ENCODE measurements around the gene PINLYP. TPM values are rescaled to one million over a fixed set of nuclear protein-coding genes. Genes with fewer than 3 reads are reported as not detected.

The PINLYP gene
- total RNA-seq, 1 donor: 0.72 TPM

DNA sequence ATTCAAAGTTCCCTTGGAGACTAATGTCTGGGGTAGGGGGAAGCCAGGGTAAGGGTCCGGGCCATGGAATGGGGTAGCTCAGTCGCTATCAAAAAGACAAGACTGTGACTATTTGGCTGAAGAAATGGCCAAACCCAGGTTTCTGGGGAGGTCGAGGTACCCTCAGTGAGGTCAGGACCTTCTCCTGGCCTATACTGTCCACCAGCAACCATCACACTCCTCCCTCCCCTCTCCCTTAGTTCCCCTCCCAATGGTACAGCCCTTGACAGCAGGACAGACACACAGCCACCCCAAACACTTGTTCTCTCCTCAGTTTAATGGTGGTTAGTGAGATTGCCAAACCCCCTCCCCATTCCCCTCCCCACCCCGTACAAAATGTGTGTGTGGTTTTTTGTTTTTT lies 46.5 kb downstream of the PINLYP start:
- H3K27me3 ChIP-seq (ENCODE audit: insufficient read depth, low read length): no peaks in the 10 kb centered on the region
- DNase-seq (ENCODE audit: insufficient read length, low spot score, missing footprints): peak; percentile 21

GRCh38 chr19:43622956-43623355 lies 47.4 kb downstream of the PINLYP start:
- peak; percentile 54 for DNase-seq (ENCODE audit: insufficient read length, low spot score, missing footprints)
- peaks cover 11% of the 10 kb centered on the region for H3K79me2 ChIP-seq (ENCODE audit: insufficient read depth, low read length)
- H3K27ac ChIP-seq (ENCODE audit: low read depth, low read length): no peak overlapping the region
- H3K4me1 ChIP-seq (ENCODE audit: insufficient read depth, low read length): peaks cover 12% of the 10 kb centered on the region
- no peak overlapping the region for H3K4me3 ChIP-seq (ENCODE audit: insufficient read depth, low read length)
- no peaks in the 10 kb centered on the region for H3K9me3 ChIP-seq (ENCODE audit: low read depth, low read length)
- TF ChIP-seq, protein P1, sequence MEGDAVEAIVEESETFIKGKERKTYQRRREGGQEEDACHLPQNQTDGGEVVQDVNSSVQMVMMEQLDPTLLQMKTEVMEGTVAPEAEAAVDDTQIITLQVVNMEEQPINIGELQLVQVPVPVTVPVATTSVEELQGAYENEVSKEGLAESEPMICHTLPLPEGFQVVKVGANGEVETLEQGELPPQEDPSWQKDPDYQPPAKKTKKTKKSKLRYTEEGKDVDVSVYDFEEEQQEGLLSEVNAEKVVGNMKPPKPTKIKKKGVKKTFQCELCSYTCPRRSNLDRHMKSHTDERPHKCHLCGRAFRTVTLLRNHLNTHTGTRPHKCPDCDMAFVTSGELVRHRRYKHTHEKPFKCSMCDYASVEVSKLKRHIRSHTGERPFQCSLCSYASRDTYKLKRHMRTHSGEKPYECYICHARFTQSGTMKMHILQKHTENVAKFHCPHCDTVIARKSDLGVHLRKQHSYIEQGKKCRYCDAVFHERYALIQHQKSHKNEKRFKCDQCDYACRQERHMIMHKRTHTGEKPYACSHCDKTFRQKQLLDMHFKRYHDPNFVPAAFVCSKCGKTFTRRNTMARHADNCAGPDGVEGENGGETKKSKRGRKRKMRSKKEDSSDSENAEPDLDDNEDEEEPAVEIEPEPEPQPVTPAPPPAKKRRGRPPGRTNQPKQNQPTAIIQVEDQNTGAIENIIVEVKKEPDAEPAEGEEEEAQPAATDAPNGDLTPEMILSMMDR (IDR thresholded peaks at IDR 0.05; ENCODE audit: extremely low read depth, low read depth, low read length): no peak
- H2AFZ ChIP-seq (ENCODE audit: low read length): no peak overlapping the region
- H3K36me3 ChIP-seq (ENCODE audit: insufficient read depth, low read length): no peaks in the 10 kb centered on the region
- H4K20me1 ChIP-seq (ENCODE audit: insufficient read depth, low read length): no peaks in the 10 kb centered on the region
- no peak overlapping the region for H3K4me2 ChIP-seq (ENCODE audit: insufficient read depth, low read length)
- no peaks in the 10 kb centered on the region for H3K27me3 ChIP-seq (ENCODE audit: insufficient read depth, low read length)

More for the DNA sequence above, 46.5 kb downstream of the PINLYP start:
- no peaks in the 10 kb centered on the region for H3K9me3 ChIP-seq (ENCODE audit: low read depth, low read length)
- H3K79me2 ChIP-seq (ENCODE audit: insufficient read depth, low read length): peaks cover 17% of the 10 kb centered on the region
- H4K20me1 ChIP-seq (ENCODE audit: insufficient read depth, low read length): no peaks in the 10 kb centered on the region
- no peak overlapping the region for H3K4me3 ChIP-seq (ENCODE audit: insufficient read depth, low read length)
- no peak overlapping the region for H2AFZ ChIP-seq (ENCODE audit: low read length)
- TF ChIP-seq, protein P1 (IDR thresholded peaks at IDR 0.05; ENCODE audit: extremely low read depth, low read depth, low read length): no peak
- no peaks in the 10 kb centered on the region for H3K36me3 ChIP-seq (ENCODE audit: insufficient read depth, low read length)
- no peak overlapping the region for H3K4me2 ChIP-seq (ENCODE audit: insufficient read depth, low read length)
- no peak overlapping the region for H3K27ac ChIP-seq (ENCODE audit: low read depth, low read length)
- peaks cover 12% of the 10 kb centered on the region for H3K4me1 ChIP-seq (ENCODE audit: insufficient read depth, low read length)

DNA sequence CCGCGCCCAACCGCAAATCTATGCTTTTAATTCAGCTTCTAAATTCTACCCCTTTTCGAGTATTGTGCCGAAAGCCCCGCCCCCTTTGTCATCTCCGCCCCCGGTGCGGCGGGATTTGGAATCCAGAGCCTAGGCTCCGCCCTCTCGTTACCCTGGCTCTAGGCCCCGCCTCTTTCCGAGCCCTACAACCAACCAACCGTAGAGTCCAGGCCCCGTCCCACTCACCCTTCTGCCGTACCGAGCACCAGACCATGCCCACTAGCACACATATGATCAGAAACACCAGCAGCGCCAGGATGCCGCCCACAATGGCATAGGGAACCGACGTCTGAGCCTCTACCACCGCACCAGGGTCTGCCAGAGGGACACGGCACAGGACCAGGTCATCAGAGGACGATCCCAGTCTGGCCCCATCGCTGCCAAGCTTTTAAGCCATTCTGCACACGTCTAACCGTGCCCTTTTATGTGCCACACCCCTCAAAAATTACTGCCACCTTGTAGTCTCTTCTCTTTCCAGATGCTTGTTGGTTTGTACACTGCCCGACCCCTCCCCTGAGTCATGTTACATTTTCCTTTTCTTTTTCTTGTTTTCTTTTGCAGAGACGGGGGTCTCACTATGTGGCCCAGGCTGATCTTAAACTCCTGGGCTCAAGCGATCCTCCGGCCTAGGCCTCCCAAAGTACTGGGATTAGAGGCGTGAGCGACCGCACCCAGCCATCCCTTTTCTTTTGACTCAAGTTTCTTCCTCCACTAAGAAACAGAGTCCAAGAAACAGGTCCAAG lies 48.5 kb downstream of the PINLYP start:
- no peak overlapping the region for H3K4me3 ChIP-seq (ENCODE audit: insufficient read depth, low read length)
- H3K4me1 ChIP-seq (ENCODE audit: insufficient read depth, low read length): peaks cover 3% of the 10 kb centered on the region
- H3K27ac ChIP-seq (ENCODE audit: low read depth, low read length): no peak overlapping the region
- no peaks in the 10 kb centered on the region for H4K20me1 ChIP-seq (ENCODE audit: insufficient read depth, low read length)
- no peaks in the 10 kb centered on the region for H3K27me3 ChIP-seq (ENCODE audit: insufficient read depth, low read length)
- H3K79me2 ChIP-seq (ENCODE audit: insufficient read depth, low read length): peaks cover 2% of the 10 kb centered on the region
- peak; percentile 4 for DNase-seq (ENCODE audit: insufficient read length, low spot score, missing footprints)
- TF ChIP-seq, protein P1 (IDR thresholded peaks at IDR 0.05; ENCODE audit: extremely low read depth, low read depth, low read length): no peak
- no peaks in the 10 kb centered on the region for H3K36me3 ChIP-seq (ENCODE audit: insufficient read depth, low read length)
- H3K9me3 ChIP-seq (ENCODE audit: low read depth, low read length): no peaks in the 10 kb centered on the region
- no peak overlapping the region for H2AFZ ChIP-seq (ENCODE audit: low read length)
- no peak overlapping the region for H3K4me2 ChIP-seq (ENCODE audit: insufficient read depth, low read length)

DNA sequence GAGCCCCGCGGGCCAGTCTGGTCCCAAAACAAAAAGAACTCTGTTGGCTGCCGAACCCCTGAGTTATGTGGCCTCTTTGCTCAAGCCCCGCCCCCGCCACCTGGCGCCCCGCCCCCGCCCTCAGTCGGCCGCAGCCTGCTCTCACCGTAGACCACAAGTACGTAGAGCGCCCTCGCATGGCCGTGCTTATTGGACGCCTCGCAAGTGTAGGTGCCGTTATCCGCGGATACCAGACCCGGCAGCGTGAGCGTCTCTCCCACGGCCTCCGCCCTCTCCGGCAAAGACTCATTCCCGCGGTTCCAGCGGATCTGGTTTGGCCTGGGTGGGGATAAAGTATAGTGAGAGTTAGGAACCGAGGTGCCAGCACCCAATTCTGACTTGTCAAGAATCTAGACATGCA lies 49.3 kb downstream of the PINLYP start:
- peak; percentile 84 for DNase-seq (ENCODE audit: insufficient read length, low spot score, missing footprints)
- H3K9me3 ChIP-seq (ENCODE audit: low read depth, low read length): no peaks in the 10 kb centered on the region
- peaks cover 3% of the 10 kb centered on the region for H3K4me1 ChIP-seq (ENCODE audit: insufficient read depth, low read length)
- no peak overlapping the region for H2AFZ ChIP-seq (ENCODE audit: low read length)
- H3K36me3 ChIP-seq (ENCODE audit: insufficient read depth, low read length): no peaks in the 10 kb centered on the region
- H3K4me3 ChIP-seq (ENCODE audit: insufficient read depth, low read length): no peak overlapping the region
- H3K27me3 ChIP-seq (ENCODE audit: insufficient read depth, low read length): no peaks in the 10 kb centered on the region
- no peaks in the 10 kb centered on the region for H4K20me1 ChIP-seq (ENCODE audit: insufficient read depth, low read length)
- H3K4me2 ChIP-seq (ENCODE audit: insufficient read depth, low read length): no peak overlapping the region
- H3K27ac ChIP-seq (ENCODE audit: low read depth, low read length): no peak overlapping the region
- TF ChIP-seq, protein P1 (IDR thresholded peaks at IDR 0.05; ENCODE audit: extremely low read depth, low read depth, low read length): no peak
- H3K79me2 ChIP-seq (ENCODE audit: insufficient read depth, low read length): no peaks in the 10 kb centered on the region

Data from osteoblast (primary cell).